ENCODE data around the gene PRDM16.

Gene PRDM16

DNA sequence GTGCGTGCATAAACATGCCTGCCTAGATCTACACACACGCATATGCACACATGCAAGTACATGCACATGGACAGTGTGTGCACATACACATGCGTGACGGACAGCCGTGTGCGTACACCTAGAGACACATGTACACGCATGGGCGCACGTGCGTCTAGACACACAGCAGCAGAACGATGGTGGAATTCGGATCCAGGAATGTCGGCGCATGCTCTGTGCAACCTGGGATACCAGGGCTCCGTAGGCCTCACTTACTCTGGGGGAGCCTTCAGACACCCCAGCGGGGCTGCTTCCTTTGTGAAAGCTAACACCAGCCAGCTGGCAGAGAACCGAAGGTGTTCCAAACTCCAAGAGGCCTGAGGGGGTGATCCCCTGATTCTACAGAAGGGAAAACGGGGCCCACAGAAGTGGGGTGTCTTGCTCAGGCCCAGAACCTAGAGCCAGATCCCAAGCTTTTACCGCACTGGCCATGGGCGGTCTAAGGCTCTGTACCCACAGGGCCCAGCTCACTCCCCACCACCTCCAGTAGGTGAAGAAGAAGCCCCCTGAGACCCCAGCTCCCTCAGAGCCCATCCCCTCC is 358.0 kb downstream of the PRDM16 start:
- no peak for DNase-seq

DNA sequence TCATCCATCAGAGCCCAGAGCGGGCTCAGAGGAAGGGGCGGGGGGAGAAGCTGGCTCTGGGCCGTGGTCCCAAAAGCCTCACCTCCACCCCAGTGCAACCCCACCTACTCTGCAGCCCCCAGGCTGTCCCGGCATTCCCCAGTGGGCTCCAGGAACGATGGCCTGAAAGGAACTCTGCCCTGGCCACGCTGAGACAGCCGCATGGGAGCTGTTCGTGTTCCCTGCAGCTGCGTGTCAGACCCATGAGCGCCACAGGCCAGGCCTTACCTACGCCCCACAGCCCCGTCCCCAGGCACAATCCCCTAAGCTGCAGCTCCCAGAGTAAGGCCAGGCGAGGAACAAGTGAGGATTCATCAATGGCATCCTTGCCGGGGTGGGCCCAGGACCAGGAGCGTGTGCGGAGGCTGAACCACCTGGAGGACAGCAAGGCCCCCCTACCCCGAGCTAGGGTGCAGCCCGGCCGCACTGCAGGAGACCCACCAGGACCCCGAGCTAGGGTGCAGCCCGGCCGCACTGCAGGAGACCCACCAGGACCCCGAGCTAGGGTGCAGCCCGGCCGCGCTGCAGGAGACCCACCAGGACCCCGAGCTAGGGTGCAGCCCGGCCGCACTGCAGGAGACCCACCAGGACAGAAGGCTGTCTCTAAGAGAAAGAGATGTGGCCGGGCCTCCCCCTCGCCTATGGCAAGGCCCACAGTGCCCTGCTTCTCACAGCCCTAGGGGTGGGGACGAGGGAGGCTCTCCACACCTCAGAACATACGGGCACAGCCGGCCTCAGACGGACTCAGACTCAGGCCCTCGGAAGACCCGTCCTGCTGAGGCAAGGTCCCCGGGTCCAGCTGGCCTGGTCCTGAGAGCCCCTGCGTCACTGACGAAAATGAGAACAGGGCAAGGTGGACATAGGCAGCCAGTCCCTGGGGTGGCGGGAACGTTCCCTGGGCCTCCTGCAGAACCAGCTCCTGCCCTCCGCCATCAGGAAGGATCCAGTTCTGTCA is 359.0 kb downstream of the PRDM16 start:
- no peak for DNase-seq

DNA sequence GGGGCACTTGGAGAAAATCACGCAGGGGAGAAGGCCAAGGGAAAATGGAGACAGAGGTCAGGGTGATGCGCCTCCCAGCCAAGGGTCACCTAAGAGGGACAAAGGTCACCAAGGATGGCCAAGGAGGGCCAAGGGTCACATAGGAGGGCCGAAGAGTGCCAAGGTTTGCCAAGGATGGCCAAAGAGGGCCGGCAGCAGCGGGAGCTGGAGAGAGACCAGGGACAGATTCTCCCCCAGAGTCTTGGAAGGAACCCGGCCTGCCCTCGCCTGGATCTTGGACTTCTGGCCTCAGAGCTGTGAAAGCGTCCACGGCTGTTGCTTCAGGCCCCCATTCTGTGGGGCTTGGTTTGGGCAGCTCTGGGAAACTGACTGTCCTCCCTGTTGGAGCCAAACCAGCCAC is 359.9 kb downstream of the PRDM16 start:
- DNase-seq, result no peak

DNA sequence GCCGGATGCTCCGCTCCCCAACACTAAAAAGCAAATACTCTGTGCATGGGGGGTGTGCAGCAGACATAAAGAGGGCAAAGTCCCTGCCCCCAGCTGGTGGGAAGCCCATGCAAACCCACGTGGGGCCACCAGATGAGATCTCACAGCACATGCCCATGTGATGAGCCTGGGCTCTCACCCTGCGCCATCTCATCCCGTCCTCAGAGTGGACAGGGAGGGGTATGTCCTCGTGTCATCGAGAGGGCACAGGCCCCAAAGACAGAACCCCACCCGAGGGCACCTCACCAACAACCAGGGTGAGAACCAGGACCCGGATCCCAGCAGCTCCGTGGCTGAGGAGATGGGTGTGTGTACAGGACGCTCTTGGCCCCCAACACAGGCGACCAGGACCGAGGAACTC is 360.3 kb downstream of the PRDM16 start:
- DNase-seq, result no peak

DNA sequence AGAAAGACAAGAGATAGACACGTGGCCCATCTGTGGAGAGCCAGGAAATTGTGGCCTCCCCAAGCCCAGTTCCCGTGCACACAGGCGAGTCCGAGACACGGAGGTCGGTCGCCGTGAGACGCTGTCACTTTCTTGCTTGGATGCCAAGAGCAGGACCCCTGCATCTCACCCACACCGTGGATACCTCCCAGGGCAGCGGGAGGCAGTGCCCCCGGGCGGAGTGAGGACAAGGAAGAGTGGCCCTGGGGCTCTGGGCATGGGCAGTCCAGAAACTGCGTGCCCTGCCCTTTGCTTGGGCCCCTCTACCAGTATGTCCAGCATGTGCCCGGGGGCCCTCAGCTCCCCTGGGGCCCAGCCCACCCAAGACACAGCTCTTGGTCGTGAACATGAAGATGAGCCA is 360.8 kb downstream of the PRDM16 start:
- no peak for DNase-seq

DNA sequence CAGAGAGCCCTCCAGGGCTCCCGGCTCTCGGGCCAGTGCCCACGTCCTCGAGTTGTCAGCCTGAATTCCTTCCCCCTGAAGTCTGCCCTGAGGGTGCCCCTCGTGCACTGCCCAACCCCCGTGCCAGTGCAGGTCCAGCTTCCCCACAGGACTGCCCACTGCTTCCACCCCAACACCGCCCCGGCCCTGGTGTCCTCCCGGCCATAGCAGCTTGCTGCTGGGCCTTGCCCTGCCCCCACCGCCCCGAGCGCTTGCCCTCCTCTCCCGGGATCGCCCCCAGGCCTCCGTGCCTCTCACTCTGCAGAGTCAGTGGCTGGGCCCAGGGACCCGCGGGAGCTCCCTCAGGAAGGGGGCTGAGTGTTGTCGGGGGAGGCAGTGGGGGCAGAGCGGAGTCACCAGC is 361.4 kb downstream of the PRDM16 start:
- no peak for DNase-seq

GRCh38 chr1:3430820-3431219 is 361.8 kb downstream of the PRDM16 start:
- no peak for DNase-seq

- no peak for DNase-seq
These were observed 362.3 kb downstream of the PRDM16 start for GRCh38 chr1:3431266-3431665.

GRCh38 chr1:3431686-3432085 is 362.7 kb downstream of the PRDM16 start:
- DNase-seq, result no peak

- no peak for DNase-seq
These were observed 363.3 kb downstream of the PRDM16 start for GRCh38 chr1:3432306-3432705.

DNA sequence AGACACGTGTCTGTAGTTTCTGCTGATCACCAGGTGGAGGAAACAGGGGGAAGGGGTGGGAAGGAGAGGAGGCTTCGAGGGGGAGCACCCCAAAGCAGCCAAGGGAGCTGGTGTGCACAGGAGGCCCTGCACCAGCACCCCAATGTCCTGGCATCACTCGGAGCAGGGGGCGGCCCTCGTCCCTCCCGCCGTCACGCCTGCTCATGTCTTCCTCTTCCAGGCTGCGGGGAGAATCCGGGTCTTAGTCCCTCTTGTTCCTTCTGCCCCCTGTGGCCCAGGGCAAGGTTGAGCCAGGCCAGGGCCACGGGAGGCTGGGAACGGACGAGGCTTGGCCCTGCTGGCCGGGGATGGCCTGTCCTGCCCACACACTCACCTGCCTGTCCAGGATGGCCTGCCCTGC is 364.1 kb downstream of the PRDM16 start:
- no peak for DNase-seq

GRCh38 chr1:3433596-3434320 is 364.8 kb downstream of the PRDM16 start:
- no peak for DNase-seq

DNA sequence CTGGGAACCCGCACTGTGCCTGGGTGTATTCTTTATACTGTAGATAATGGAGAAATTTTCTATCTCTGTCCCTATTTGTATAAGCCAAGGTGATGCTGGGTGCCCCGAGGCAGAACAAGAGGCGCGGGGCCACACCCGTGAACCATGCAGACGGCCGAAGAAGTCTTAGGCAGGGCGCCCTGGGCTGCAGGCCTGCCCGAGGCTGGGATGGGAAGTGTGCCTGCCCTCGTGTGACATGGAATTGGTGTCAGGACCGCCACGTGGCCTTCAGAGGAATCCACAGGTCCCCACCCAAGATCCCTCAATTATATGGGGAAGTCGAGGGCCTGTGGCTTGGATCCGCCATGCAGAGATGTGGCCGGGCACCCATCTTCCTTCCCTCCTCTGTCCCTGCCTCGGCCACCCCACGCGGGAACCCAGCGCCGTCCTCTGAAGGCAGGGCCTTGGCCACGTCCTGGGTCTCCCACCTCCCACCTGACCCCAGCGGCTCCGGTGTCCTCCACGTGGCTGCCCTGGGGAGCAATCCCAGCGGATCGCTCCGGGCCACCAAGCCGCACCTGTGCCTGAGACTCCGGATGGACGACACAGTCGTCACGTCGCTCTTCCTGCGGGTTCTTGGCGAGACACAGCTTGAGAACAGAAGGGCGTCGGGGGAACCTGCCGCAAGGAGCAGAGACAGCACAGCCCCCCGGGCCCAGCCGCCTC is 365.6 kb downstream of the PRDM16 start:
- DNase-seq, result no peak

- no peak for DNase-seq
These were observed 366.7 kb downstream of the PRDM16 start for GRCh38 chr1:3435666-3436065.

DNA sequence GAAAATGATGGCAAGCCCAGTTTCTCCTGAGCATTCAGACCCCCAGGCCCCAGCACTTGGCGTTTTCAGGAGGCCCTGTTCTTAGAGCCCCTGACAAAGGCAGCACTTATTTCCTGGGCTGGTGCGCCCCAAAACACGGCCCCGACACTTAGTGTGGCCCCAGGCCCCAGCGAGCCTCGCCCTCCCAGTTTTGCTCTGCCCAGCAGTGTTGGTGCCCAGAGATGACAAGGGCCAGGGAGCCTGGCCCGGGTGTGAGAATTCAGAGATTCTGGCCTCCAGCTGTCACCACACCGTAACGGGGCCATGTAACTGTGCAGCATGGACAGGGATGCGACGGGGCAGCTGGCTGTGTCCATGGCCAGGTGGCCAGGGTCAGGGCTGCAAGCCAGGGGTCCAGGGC is 367.4 kb downstream of the PRDM16 start:
- DNase-seq, result no peak

DNA sequence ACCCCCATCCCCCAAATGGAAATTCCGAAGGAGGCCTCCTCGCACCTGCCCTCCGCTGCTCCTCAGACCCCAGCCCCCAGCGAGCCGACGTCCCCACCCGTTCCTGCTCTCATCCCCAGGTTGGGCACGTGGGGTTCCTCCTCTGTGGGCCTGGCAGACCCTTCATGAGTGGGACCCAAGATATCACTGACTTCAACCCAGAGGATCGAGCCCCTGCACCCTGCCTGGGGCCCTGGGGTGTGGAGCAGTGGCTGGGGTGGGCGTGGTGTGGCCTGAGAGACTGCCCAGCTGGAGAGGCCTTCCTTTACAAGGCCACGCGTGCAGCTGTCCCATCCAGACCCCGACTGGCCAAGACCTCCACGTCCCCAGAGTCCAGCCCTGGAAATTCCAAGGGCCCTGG is 367.9 kb downstream of the PRDM16 start:
- no peak for DNase-seq

DNA sequence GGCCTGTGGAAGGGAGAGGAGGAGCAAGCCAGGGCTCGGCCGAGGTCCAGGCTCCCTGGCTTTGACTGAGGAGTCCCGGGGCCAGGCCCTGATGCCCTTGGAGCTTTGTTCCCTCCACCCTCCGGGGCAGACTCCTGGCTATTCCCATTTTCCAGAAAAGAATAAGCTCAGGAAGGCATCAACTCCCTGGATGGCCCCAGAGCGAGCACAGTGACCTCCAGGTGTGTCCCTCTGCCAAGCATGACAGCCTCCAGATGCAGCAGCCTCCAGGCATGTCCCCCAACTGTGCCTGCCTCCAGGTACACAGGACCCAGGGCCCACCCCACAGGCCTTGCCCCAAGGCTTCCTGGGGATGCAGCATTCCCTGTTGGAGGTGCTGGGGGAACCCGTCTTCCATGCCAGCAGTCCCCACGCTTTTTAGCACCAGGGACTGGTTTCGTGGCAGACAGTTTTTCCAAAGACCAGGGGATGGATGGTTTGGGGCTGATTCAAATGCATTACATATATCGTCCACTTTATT is 369.7 kb downstream of the PRDM16 start:
- no peak for DNase-seq

- no peak for DNase-seq
These were observed 370.6 kb downstream of the PRDM16 start for GRCh38 chr1:3439346-3440299.

GRCh38 chr1:3440300-3440681 is 371.3 kb downstream of the PRDM16 start:
- DNase-seq, result no peak

DNA sequence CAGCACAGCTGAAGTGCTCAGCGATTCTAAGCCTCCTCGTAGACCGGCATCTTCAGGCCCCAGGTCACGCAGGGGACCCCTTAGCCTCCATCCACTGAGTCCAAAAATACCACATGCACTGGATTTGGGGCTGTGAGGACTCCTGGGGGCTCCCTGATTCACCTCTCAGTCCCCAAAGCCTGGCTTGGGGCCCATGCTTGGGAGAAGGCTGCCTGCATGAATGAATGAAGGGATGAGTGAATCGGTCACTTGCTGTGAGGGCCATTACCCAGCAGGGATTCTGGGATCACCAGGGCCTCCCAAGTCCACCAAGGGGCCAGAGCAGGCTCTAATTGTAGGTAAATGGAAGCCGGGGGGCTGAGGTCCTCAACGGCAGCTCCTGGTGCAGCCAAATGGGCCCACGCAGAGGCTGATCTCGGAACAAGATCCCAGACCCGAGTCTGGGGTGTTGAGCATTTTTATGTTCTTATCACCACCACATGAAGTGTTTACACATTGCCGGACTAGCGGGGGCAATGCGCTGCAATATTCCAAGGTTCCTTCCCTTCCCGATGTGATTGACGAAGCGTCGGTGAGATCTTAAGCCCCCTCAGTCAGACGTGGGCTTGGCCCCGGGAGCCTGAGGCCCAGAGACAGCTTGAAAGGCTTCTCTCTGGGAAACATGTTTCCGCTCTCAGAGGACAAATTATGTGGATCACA is 371.9 kb downstream of the PRDM16 start:
- no peak for DNase-seq

GRCh38 chr1:3441410-3441847 is 372.4 kb downstream of the PRDM16 start:
- DNase-seq, result no peak

Measured in NCI-H1436 treated with DMSO at 0.1 percent for 48 hours (cell line).